PFSK-1 (cell line): ENCODE results near the gene BCAT1.

ENCODE experiments used
- SIN3A ChIP-seq: IDR thresholded peaks from 2 replicates; pipeline ENCODE4 v1.6.1; 2012; ENCODE audit warnings: mild to moderate bottlenecking, low read length, moderate library complexity, borderline replicate concordance; ENCODE audit not compliant: insufficient read depth
- TAF1 ChIP-seq: IDR thresholded peaks from 2 replicates; pipeline ENCODE4 v1.6.1; 2012; ENCODE audit warnings: low read length, control low read depth, borderline replicate concordance; ENCODE audit not compliant: insufficient read depth
- TF ChIP-seq, protein P1 (sequence below), 2 experiments: IDR thresholded peaks; 2 replicates each; pipeline versions ENCODE4 v1.6.1 to v1.8.0; 2011 to 2012; ENCODE audit warnings: low read depth in 2 of 2, low read length in 2 of 2, control low read depth in 1 of 2, inconsistent platforms in 1 of 2, mild to moderate bottlenecking in 1 of 2, moderate library complexity in 1 of 2; ENCODE audit not compliant: insufficient read depth in 1 of 2

DNA sequence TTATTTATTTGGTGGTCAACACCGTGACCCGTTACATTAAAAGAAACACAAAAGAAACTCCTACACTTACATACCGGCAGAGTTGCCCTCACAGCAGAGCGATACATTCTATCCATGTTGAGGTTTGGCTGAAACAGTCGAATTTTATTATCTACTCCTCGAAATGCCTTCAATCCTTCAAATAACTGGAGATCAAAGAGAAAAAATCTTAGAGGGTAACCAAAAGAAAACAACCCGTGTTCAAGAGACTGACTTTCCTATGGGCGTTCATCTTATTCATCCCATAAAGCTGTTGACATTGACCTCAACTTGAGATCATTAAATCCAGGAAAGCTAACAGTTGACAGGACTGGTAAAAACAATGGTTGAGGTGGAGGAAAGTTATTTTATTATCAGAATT is 67.7 kb downstream of the BCAT1 start:
- TF ChIP-seq, protein P1, sequence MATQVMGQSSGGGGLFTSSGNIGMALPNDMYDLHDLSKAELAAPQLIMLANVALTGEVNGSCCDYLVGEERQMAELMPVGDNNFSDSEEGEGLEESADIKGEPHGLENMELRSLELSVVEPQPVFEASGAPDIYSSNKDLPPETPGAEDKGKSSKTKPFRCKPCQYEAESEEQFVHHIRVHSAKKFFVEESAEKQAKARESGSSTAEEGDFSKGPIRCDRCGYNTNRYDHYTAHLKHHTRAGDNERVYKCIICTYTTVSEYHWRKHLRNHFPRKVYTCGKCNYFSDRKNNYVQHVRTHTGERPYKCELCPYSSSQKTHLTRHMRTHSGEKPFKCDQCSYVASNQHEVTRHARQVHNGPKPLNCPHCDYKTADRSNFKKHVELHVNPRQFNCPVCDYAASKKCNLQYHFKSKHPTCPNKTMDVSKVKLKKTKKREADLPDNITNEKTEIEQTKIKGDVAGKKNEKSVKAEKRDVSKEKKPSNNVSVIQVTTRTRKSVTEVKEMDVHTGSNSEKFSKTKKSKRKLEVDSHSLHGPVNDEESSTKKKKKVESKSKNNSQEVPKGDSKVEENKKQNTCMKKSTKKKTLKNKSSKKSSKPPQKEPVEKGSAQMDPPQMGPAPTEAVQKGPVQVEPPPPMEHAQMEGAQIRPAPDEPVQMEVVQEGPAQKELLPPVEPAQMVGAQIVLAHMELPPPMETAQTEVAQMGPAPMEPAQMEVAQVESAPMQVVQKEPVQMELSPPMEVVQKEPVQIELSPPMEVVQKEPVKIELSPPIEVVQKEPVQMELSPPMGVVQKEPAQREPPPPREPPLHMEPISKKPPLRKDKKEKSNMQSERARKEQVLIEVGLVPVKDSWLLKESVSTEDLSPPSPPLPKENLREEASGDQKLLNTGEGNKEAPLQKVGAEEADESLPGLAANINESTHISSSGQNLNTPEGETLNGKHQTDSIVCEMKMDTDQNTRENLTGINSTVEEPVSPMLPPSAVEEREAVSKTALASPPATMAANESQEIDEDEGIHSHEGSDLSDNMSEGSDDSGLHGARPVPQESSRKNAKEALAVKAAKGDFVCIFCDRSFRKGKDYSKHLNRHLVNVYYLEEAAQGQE (IDR thresholded peaks at IDR 0.05; ENCODE audit: insufficient read depth in 1 of 2, low read depth in 2 of 2, low read length in 2 of 2), result no peak
- TF ChIP-seq SIN3A (no peak), TAF1 (no peak)
